ENCODE results near the gene NPEPL1. TPM values are rescaled to one million over a fixed set of nuclear protein-coding genes. Genes with fewer than 3 reads are reported as not detected.

NPEPL1 gene
- total RNA-seq, 1 donor from 2014 or later, result 43.2 TPM

GRCh38 chr20:58650776-58651558 lies 41.6 kb upstream of the NPEPL1 start, which contains the start of gene STX16:
TSS of gene STX16 (plus strand) at chr20:58651283. CDS start at chr20:58652007, 724 bp downstream.
- H3K4me3 Mint-ChIP-seq (ENCODE audit: unreplicated experiment), result peak within 1 kb of the TSS; percentile 99
- peaks cover 2% of the 10 kb centered on the region for H3K27me3 Mint-ChIP-seq (ENCODE audit: unreplicated experiment)
- no peaks in the 10 kb centered on the region for H3K36me3 Mint-ChIP-seq (ENCODE audit: unreplicated experiment)
- H3K27ac Mint-ChIP-seq (ENCODE audit: unreplicated experiment), result peak within 1 kb of the TSS; percentile 98
- peak; percentile 91 for DNase-seq
- H3K9me3 Mint-ChIP-seq (ENCODE audit: unreplicated experiment), result peaks cover 5% of the 10 kb centered on the region
- TF ChIP-seq CTCF (IDR thresholded peaks at IDR 0.05; ENCODE audit: partially characterized antibody, unreplicated experiment), result peak; percentile 63
- H3K4me1 Mint-ChIP-seq (ENCODE audit: low read depth, unreplicated experiment), result peaks cover 20% of the 10 kb centered on the region

GRCh38 chr20:58651559-58651945 lies 41.0 kb upstream of the NPEPL1 start:
- H3K4me1 Mint-ChIP-seq (ENCODE audit: low read depth, unreplicated experiment), result peaks cover 24% of the 10 kb centered on the region
- H3K27ac Mint-ChIP-seq (ENCODE audit: unreplicated experiment), result peak overlapping the region; percentile 98
- no peak for DNase-seq
- H3K4me3 Mint-ChIP-seq (ENCODE audit: unreplicated experiment), result peak overlapping the region; percentile 99
- H3K27me3 Mint-ChIP-seq (ENCODE audit: unreplicated experiment), result peaks cover 2% of the 10 kb centered on the region
- peaks cover 5% of the 10 kb centered on the region for H3K9me3 Mint-ChIP-seq (ENCODE audit: unreplicated experiment)
- no peak for TF ChIP-seq CTCF (IDR thresholded peaks at IDR 0.05; ENCODE audit: partially characterized antibody, unreplicated experiment)
- H3K36me3 Mint-ChIP-seq (ENCODE audit: unreplicated experiment), result no peaks in the 10 kb centered on the region

- H3K4me3 Mint-ChIP-seq (ENCODE audit: unreplicated experiment), result peak overlapping the region; percentile 99
- DNase-seq, result no peak
- H3K9me3 Mint-ChIP-seq (ENCODE audit: unreplicated experiment), result peaks cover 5% of the 10 kb centered on the region
- H3K27ac Mint-ChIP-seq (ENCODE audit: unreplicated experiment), result peak overlapping the region; percentile 98
- H3K4me1 Mint-ChIP-seq (ENCODE audit: low read depth, unreplicated experiment), result peaks cover 24% of the 10 kb centered on the region
- TF ChIP-seq CTCF (IDR thresholded peaks at IDR 0.05; ENCODE audit: partially characterized antibody, unreplicated experiment), result no peak
- no peaks in the 10 kb centered on the region for H3K36me3 Mint-ChIP-seq (ENCODE audit: unreplicated experiment)
- peaks cover 2% of the 10 kb centered on the region for H3K27me3 Mint-ChIP-seq (ENCODE audit: unreplicated experiment)
Observed at GRCh38 chr20:58651946-58652605, 40.5 kb upstream of the NPEPL1 start.

- Mint-ChIP-seq H3K36me3 (ENCODE audit: unreplicated experiment) (no peaks in the 10 kb centered on the region), H3K4me3 (ENCODE audit: unreplicated experiment) (peak overlapping the region; percentile 99), H3K9me3 (ENCODE audit: unreplicated experiment) (peaks cover 5% of the 10 kb centered on the region), H3K27ac (ENCODE audit: unreplicated experiment) (peak overlapping the region; percentile 98), H3K27me3 (ENCODE audit: unreplicated experiment) (peaks cover 2% of the 10 kb centered on the region), H3K4me1 (ENCODE audit: low read depth, unreplicated experiment) (peaks cover 19% of the 10 kb centered on the region)
- no peak for TF ChIP-seq CTCF (IDR thresholded peaks at IDR 0.05; ENCODE audit: partially characterized antibody, unreplicated experiment)
- no peak for DNase-seq
Observed at GRCh38 chr20:58652606-58653294, 39.9 kb upstream of the NPEPL1 start.
